Osteoblast (primary cell): ENCODE results near the gene PDZD7. TPM values are rescaled to one million over a fixed set of nuclear protein-coding genes. Genes with fewer than 3 reads are reported as not detected.
A peak's percentile ranks its signal among the peaks of the same experiment; 100 is the strongest.

Source experiments
- DNase-seq: peaks from one replicate; pipeline ENCODE4 v3.0.0; 2011; ENCODE audit warnings: low spot score, mixed read lengths; ENCODE audit not compliant: insufficient read length; ENCODE audit errors: missing footprints
- H2AFZ ChIP-seq: 2 replicates; pipeline ENCODE4 v1.6.0; 2011; ENCODE audit warnings: mild to moderate bottlenecking, low read length
- H3K27ac ChIP-seq: 2 replicates; pipeline ENCODE4 v1.5.1; 2011; ENCODE audit warnings: mild to moderate bottlenecking, low read depth, low read length, moderate library complexity
- H3K27me3 ChIP-seq: 2 replicates; pipeline ENCODE4 v1.6.0; 2012; ENCODE audit warnings: mild to moderate bottlenecking, control low read depth, inconsistent platforms, low read length, moderate library complexity; ENCODE audit not compliant: insufficient read depth
- H3K36me3 ChIP-seq: 2 replicates; pipeline ENCODE4 v1.5.1; 2011; ENCODE audit warnings: mild to moderate bottlenecking, low read length, control low read depth, moderate library complexity; ENCODE audit not compliant: insufficient read depth
- H3K4me1 ChIP-seq: 2 replicates; pipeline ENCODE4 v1.5.1; 2011; ENCODE audit warnings: mild to moderate bottlenecking, low read length, control low read depth, moderate library complexity; ENCODE audit not compliant: insufficient read depth
- H3K4me2 ChIP-seq: 2 replicates; pipeline ENCODE4 v1.6.0; 2011; ENCODE audit warnings: mild to moderate bottlenecking, low read length; ENCODE audit not compliant: insufficient read depth
- H3K4me3 ChIP-seq: fragments of 200-600 bp; sonication (generic); 3 replicates; pipeline ENCODE4 v1.5.1; 2012; ENCODE audit warnings: mild to moderate bottlenecking, low read length, inconsistent platforms; ENCODE audit not compliant: insufficient read depth
- H3K79me2 ChIP-seq: 2 replicates; pipeline ENCODE4 v1.6.0; 2012; ENCODE audit warnings: mild to moderate bottlenecking, low read length, control low read depth, inconsistent platforms; ENCODE audit not compliant: insufficient read depth
- H3K9me3 ChIP-seq: 2 replicates; pipeline ENCODE4 v1.5.1; 2011; ENCODE audit warnings: low read depth, low read length, control low read depth
- H4K20me1 ChIP-seq: 2 replicates; pipeline ENCODE4 v1.6.0; 2012; ENCODE audit warnings: mild to moderate bottlenecking, low read length, control low read depth; ENCODE audit not compliant: insufficient read depth
- total RNA-seq: library from RNA; depleted of rRNA; stranded (reverse); fragments of >200 nt; gene quantifications from 2 replicates; pipeline ENCODE4 v1.2.3, GENCODE V29; 2012
- TF ChIP-seq, protein P1 (sequence below): IDR thresholded peaks from 2 replicates; pipeline ENCODE4 v1.5.1; 2011; ENCODE audit warnings: mild to moderate bottlenecking, low read depth, low read length, moderate library complexity; ENCODE audit errors: extremely low read depth

The PDZD7 gene
- total RNA-seq, 1 donor = 0.72 TPM

- peak overlapping the region; percentile 65 for H3K4me2 ChIP-seq
These were observed 12.1 kb downstream of the PDZD7 start for GRCh38 chr10:101018600-101019439.

GRCh38 chr10:101018118-101018599 is 12.8 kb downstream of the PDZD7 start:
- no peak overlapping the region for H3K4me2 ChIP-seq
- DNase-seq = peak; percentile 61
- no peak overlapping the region for H3K4me3 ChIP-seq
- H4K20me1 ChIP-seq = no peaks in the 10 kb centered on the region
- H3K79me2 ChIP-seq = no peaks in the 10 kb centered on the region
- TF ChIP-seq, protein P1, sequence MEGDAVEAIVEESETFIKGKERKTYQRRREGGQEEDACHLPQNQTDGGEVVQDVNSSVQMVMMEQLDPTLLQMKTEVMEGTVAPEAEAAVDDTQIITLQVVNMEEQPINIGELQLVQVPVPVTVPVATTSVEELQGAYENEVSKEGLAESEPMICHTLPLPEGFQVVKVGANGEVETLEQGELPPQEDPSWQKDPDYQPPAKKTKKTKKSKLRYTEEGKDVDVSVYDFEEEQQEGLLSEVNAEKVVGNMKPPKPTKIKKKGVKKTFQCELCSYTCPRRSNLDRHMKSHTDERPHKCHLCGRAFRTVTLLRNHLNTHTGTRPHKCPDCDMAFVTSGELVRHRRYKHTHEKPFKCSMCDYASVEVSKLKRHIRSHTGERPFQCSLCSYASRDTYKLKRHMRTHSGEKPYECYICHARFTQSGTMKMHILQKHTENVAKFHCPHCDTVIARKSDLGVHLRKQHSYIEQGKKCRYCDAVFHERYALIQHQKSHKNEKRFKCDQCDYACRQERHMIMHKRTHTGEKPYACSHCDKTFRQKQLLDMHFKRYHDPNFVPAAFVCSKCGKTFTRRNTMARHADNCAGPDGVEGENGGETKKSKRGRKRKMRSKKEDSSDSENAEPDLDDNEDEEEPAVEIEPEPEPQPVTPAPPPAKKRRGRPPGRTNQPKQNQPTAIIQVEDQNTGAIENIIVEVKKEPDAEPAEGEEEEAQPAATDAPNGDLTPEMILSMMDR = no peak
- no peaks in the 10 kb centered on the region for H3K27me3 ChIP-seq
- H3K27ac ChIP-seq = no peak overlapping the region
- no peak overlapping the region for H2AFZ ChIP-seq
- no peaks in the 10 kb centered on the region for H3K9me3 ChIP-seq
- no peaks in the 10 kb centered on the region for H3K36me3 ChIP-seq
- peaks cover 18% of the 10 kb centered on the region for H3K4me1 ChIP-seq

More at GRCh38 chr10:101018600-101019439, 12.1 kb downstream of the PDZD7 start:
- no peak overlapping the region for H3K27ac ChIP-seq
- H4K20me1 ChIP-seq = no peaks in the 10 kb centered on the region
- H3K4me1 ChIP-seq = peaks cover 13% of the 10 kb centered on the region
- peak; percentile 99 for DNase-seq
- no peaks in the 10 kb centered on the region for H3K79me2 ChIP-seq
- TF ChIP-seq, protein P1 = peak; percentile 76
- no peaks in the 10 kb centered on the region for H3K27me3 ChIP-seq
- no peak overlapping the region for H3K4me3 ChIP-seq
- H2AFZ ChIP-seq = peak overlapping the region; percentile 71
- no peaks in the 10 kb centered on the region for H3K36me3 ChIP-seq
- H3K9me3 ChIP-seq = no peaks in the 10 kb centered on the region

DNA sequence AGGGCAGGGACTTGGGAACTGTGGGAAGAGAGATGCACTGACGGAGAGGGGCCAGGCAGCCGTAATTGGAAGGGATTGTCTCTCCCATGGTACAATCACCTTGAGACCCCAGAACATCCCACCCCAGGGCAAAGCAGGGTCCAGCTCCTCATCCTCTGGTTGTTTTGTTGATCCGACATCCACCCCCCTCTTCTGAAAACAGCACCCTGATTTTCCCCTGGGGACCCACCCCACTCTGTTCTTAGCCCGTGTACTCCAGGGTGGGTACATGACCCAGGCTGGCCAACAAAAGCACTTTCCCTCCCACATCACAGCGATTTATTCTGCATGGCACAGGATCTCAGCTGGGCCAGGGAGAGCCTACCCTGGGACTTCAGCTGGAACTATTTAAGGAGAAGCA is 14.1 kb downstream of the PDZD7 start:
- no peaks in the 10 kb centered on the region for H3K9me3 ChIP-seq
- no peaks in the 10 kb centered on the region for H3K36me3 ChIP-seq
- H3K4me3 ChIP-seq = no peak overlapping the region
- H3K4me2 ChIP-seq = no peak overlapping the region
- no peaks in the 10 kb centered on the region for H4K20me1 ChIP-seq
- TF ChIP-seq, protein P1 = no peak
- H3K4me1 ChIP-seq = peaks cover 27% of the 10 kb centered on the region
- DNase-seq = no peak
- no peaks in the 10 kb centered on the region for H3K27me3 ChIP-seq
- H3K27ac ChIP-seq = no peak overlapping the region
- no peaks in the 10 kb centered on the region for H3K79me2 ChIP-seq
- no peak overlapping the region for H2AFZ ChIP-seq

GRCh38 chr10:101015582-101015973 is 15.4 kb downstream of the PDZD7 start:
- H2AFZ ChIP-seq = no peak overlapping the region
- no peak overlapping the region for H3K4me3 ChIP-seq
- H3K4me2 ChIP-seq = no peak overlapping the region
- DNase-seq = no peak
- no peaks in the 10 kb centered on the region for H3K36me3 ChIP-seq
- TF ChIP-seq, protein P1 = no peak
- H3K79me2 ChIP-seq = no peaks in the 10 kb centered on the region
- H3K27ac ChIP-seq = no peak overlapping the region
- no peaks in the 10 kb centered on the region for H3K27me3 ChIP-seq
- H3K4me1 ChIP-seq = peaks cover 27% of the 10 kb centered on the region
- H4K20me1 ChIP-seq = no peaks in the 10 kb centered on the region
- H3K9me3 ChIP-seq = no peaks in the 10 kb centered on the region
